Pulmonary artery endothelial cell (primary cell): Measurements from ENCODE around the gene GPR101. TPM values are rescaled to one million over a fixed set of nuclear protein-coding genes. Genes with fewer than 3 reads are reported as not detected.

Source experiments
- DNase-seq: peaks from one replicate; pipeline ENCODE4 v3.0.0-alpha.2; 2011; ENCODE audit warnings: low read depth, low spot score
- total RNA-seq: library from RNA; depleted of rRNA; stranded (reverse); fragments of >200 nt; gene quantifications from 2 replicates; pipeline ENCODE4 v1.2.3, GENCODE V29; 2014

The GPR101 gene, protein sequence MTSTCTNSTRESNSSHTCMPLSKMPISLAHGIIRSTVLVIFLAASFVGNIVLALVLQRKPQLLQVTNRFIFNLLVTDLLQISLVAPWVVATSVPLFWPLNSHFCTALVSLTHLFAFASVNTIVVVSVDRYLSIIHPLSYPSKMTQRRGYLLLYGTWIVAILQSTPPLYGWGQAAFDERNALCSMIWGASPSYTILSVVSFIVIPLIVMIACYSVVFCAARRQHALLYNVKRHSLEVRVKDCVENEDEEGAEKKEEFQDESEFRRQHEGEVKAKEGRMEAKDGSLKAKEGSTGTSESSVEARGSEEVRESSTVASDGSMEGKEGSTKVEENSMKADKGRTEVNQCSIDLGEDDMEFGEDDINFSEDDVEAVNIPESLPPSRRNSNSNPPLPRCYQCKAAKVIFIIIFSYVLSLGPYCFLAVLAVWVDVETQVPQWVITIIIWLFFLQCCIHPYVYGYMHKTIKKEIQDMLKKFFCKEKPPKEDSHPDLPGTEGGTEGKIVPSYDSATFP
- total RNA-seq = not detected in 2 replicates

DNA sequence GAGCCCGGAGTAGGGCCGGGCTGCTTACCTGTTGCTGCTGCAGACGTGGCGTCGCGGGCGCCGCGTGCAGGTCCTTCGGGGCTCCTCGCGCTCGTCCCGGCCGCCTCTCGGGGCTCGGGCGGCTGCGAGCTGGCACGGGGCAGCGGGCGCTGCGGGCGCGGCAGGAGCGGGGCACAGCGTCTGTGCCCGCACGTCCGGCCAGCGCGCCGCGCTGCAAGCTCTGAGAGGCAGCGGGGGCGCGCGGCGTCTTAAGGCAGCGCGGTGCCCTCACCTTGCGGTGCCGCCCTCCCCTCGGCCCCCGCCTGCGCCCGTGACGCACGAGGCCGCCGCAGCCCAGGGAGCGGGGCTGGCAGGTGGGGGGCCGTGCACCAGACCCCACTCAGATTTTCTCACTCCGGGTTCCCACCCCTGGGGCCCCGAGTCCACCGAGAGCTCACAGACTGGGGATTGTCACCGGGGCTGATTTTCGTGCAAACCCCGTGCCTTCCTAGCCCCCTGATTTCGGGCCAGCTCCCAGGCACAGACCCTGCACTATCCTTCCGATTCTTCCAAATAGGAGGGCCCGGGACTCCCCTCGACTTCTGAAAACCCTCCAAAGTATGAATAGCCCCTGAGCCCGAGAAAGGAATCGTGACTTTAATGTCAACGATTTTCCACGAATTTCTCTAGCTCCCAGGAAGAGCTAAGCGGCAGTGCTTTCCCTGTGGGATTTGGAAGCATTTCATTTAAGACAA lies at the start of gene GPR101:
GPR101 (minus strand) TSS at position 222 of the 734 bp plus-strand sequence. CDS start 2,321 bp downstream, outside the sequence.
- DNase-seq = no peak

DNA sequence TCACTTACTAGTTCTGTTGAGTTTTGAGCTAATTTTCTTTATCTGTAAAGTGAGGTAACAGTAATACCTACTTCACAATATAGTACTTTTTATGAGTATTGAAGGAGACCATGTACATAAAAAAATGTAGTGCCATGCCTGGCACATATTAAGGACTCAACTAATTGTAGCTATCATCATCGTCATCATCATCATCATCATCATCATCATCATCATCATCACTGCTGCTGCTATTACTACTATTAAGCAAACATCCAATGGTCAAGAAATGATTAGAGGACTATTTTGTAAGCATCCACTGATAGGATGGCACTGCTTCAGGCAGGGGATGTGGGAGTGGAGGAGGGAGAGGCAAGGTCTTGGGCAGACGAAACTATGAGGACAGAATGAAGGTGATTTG lies 47.4 kb upstream of the GPR101 start:
- DNase-seq = no peak

DNA sequence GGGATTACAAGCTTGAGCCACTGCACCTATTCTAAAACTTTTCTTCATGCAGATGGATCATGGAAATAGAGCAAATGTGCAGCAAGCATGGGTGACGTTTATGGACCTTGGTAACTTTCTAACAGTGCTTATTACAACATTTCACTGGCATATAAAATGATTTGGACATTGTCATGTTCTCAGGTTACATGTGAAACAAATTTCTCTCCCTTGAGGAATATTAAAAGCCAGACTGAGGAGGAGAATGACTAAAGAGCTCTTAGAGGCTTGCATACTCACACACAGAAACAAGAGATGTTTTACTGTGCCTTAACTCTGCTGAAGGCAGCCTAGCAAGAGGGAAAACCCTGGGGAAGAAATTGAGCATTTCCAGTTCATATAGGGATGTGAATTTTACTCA lies 38.6 kb upstream of the GPR101 start:
- no peak for DNase-seq

DNA sequence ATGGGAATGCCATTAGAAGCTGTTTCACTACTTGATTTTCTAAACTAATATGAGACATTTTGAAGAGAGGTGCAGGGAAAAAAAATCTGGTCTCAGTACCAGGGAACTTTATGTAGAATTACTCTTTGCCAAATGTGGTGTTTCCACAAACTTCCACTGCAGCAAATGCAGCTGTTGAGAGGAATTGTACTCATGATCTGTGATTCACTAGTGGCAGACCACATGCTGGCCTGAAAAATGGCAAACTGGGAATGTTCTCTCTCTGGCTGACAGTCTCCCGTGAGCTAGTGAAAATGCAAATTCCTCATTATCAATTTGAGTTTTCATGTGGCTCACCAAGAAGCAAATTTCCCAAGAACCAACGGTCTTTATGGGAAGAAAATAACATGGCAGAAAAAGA lies 37.8 kb upstream of the GPR101 start:
- no peak for DNase-seq

DNA sequence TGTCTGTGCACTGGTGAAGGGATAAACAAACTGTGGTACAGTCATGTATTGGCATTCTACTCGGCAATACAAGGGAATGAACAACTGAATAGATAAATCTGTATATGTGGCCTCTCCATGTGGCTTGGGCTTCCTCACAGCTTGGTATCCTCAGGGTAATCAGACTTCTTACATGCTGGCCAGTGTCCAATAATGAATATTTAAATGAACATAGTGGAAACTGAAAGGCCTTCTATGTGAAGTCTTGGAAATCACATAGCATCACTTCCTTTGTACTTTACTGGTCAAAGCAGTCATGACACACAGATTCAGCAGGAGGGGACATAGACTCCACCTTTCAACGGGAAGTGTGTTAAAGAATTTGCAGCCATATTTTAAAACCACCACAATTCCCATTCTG lies 33.4 kb upstream of the GPR101 start:
- DNase-seq = no peak

DNA sequence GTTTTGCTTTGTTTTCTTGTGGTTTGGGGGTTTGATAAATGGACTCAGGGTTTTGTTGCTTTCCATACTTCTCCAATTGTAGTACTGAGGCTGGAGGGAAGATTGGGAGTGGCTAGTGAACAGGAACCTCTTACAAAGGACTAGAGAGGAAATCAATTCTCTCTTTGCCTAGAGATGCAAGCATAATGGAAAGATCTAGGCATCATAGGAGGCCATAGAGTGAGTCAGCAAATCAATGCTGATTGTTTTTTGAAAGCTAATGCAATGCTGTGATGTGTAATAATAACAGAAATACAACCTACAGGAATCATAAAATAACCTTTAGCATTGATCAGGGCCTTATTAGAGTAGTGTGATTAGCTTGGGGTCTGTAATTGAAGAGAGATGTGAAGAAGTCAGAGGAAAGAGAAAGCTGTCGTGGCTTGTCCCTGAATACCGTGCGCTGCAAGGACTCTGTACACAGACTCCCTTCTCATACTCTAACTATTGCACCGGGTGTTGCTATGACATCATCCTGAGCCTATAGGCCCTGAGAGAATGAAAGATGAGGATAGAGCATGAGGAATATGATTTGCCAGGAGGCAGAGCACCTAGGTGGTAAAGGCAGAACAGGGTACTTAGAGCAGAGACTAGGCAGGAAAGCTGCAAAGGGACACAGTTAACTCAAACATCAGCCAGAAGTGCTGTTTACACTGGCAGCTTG lies 29.3 kb upstream of the GPR101 start:
- DNase-seq = no peak

DNA sequence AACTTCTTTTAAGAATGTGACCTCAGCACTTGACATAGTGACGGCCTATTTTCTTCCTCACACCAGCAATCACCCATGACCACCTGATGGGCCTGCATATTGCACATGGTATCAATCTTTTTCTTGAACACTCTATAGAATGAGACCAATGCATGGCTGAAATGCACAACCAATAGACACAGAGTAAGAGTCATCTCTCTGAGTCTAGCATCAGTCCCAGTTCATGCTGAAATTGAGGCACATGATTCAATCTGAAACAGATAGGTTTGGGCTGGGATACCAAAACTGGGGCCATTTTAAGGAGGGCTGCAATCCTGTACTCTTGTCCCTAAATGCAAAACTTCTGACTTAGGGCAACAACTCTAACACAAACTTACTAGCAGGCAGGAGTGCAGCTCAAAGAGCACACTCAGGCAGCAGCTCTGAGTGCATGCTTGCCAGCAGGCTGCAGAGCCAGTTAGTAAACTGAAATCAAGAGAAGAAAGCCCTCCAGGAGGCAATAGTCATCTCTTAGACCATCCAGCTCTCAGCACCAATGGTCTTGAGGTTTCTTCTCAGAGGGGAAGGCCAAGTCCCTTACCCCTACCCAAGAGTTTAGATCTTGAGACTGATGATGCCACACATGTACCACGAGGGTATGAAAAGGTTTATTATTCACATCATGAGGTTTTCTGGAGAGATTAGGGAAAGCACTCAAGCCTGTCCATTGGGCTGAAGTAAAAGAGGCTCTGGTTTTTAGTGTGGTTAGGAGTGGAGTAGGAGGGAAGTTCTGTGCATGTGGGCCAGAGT lies 24.7 kb upstream of the GPR101 start:
- no peak for DNase-seq

DNA sequence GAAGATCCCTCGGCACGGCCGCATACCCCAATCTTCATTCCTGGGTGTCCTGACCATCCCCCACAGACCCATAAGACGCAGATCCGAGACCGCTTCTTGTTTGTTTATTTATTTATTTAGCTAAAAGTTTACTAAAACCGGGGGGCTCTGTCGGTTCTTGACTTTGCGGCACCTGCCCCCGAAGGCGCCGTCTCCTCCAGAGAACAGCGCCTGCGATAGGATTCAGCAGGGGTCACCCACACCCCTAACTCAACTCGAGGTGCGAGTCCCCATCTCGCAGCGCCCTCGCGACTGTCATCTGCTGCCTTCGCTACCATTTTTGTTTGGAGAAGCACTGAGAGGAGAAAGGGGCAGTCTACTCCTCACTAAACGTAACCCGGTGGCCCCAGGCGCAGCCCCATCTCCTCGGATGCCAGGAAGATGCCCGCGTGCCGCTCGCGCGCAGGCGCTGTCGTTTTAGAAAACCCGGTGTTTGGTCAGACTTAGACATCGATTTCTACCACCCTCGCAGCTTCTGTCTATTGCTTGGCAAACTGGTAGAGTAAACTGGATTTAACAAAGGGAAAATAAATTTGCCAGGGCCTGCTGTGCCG lies 18.9 kb upstream of the GPR101 start:
- DNase-seq = no peak

DNA sequence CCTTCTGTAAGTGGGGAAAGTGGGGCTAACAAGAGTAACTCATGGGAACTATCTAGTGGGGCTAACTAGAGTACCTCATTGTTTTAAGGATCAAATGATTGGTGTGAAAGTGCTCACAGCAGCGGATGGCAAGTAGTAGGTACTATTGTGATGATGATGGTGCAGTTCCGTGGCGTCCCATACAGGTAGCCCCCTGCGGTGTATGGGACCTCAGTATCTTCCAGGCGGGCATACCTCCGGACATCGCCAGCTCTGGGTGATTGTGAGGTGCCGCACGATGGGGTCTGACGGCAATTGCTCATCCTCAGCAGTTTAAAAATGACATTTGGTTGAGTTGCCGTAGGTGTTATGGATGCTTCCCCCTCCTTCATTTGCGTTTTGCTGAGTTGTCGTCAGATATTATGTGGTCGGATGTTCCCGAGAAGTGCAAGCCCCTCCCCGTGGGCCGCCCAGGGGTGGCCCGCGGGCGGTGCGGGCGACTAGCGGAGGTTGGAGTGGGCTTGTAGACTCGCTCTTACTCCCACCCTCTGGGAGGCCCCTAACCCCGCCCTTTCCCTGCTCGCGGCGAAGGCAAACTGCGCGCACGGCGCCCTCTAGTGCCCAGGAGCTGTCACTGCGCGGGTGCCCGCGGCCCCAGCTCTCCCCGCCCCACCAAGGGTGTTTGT lies 18.3 kb upstream of the GPR101 start:
- no peak for DNase-seq

DNA sequence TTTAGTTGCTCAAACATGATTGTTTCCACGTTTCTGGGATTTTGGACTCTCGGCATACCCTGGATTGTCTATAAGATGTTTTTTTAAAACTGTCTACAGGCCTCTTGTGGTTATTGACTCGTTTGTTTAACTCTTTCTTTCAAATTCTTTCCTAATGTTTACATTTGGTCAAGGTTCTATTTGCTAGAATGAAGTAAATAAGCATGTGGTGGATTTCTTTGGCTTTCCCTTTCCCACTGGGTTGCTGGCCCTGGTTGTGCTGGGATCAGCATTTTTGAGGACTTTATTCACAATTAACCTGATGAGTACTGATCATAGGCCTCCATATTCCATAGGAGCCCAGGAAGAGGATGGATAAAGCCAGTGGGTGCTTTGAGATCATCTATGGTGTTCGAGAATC lies 11.1 kb upstream of the GPR101 start:
- DNase-seq = no peak

DNA sequence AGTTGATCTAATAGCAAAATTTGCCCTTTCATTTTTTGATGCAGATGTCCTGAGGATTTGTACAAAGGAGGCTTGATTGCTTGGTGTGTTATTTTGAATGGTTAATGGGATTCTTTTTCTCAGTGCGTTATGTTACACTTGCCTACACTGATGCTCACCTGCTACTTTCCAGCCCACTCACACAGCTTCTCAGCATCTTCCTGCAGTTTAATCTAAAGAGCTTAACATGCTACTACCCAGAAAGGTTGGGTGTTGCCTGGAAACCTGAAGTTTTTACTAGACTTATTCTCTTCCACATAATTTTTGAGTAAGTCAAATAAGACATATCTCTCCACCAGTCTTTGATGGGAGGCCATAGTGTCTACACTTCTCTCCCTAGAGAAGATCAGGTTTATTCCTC lies 9.9 kb upstream of the GPR101 start:
- DNase-seq = no peak

DNA sequence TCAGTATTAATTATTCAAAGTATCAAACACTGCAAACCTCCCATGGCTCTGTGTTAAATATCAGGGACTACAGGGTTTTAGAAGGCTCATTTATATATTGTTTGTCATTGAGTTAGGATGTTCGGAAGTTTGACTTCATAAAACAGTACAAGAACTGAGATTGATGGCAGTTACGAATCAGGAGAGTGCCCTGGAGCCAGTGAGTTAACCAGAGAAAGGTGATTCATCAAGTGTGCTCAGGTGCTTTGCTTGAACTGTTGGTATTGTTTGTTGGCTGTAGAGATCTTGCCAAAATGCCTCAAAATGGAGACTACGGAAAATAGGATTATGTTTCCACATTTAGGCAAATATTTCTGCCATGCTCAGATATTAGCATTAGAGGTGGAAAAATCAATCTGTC lies 7.5 kb upstream of the GPR101 start:
- no peak for DNase-seq

DNA sequence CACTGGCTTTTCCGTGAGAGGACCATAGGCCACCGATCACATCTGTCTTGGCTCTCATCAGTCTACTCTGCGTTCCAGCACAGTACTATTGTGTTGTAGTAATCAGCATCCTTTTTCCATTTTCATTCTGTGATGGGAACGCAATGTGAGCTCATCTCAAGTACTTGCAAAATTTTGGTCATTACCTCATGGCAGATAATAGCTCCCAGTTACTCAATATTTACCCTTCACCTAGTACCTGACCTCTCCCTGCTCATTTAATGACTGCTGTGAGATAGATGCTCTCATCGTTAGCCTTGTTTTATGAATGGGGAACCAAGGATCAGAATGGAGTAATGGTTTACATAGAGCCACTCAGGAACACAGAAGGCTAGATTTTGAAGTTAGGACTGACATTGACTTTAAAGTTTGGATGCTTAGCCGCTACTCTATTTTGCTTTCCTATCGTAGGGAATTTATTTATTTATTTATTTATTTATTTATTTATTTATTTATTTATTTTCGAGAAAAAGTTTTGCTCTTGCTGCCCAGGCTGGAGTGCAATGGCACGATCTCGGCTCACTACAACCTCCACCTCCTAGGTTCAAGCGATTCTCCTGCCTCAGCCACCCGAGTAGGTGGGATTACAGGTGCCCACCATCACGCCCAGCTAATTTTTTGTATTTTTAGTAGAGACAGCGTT lies 6.5 kb upstream of the GPR101 start:
- DNase-seq = no peak

DNA sequence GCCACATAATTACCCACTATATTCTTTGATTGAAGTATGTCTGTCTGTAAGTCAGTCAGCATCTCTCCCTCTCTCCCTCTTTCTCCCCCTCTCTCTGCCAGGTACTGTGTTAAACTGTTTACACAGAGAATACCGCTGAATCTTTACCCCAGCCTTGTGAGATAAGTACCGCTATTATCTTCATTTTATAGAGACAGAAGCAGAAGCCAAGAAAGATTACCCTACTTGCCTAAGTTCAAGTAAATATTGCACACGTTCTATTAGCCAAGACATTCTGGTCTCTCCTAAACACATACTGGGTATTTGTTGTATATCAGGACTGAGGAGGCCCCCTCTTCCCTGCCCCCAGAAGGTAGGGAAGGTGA lies 695 bp upstream of the GPR101 start:
- no peak for DNase-seq

DNA sequence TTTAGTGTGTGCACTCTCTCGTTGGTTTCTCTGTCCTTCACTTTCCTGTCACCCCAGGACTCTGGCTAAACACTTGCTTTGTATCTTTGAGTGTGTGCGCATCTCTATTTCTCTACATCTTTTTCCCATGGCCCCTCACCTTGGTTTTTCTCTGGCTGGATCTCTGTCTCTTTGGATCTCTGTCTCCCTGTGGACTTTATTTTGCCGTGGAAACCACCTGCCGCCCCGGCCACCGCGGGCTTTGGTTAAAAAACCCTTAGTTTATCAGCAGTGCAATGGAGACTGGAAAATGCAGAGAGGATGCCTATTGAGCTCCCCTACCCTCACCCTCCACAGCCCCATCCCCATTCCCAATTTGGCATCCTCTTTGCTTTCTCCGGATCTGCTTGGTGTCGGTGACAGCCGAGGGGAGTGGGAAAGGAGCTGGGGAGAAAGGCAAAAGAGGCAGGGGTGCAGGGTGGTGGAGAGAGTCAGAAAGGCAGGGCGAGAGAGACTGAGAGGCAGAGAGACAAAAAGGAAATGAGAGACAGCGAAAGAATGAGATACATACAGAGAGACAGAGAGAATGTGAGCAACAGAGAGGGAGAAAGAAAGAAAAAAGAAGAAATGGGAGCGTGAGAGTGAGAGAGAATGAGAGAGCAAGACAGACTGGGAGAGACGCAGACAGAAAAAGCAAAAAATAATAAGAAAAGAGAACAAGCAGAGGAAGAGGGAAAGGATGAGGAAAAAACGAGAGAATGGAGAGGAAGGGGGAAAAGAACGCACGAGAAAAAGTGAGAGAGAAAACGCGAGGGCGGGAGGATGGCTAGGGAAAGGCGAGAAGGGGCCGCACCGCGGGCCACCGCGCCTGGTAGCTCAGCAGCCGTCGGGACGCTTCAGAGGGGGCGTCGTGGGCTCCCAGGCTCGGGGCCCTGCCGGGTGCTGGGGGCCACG lies 688 bp downstream of the GPR101 start:
- DNase-seq = no peak

DNA sequence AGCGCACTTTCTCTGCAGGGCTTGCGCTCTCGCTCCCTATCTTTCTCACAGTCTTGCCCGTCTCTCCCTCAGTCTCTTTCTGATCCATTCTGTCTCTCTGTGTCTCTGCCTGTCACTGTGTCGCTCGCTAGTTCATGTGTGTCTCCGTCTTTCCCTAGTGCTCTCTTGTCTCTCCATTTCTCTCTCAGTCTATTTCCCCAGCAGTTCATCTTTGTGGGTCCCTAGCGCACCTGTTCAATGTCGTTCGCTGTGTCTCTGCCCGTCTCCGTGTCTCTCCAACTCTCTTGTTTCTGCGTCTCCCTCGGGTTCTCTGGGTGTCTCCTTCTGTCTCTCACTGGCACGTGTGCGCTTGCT lies 1.5 kb downstream of the GPR101 start:
- DNase-seq = no peak

DNA sequence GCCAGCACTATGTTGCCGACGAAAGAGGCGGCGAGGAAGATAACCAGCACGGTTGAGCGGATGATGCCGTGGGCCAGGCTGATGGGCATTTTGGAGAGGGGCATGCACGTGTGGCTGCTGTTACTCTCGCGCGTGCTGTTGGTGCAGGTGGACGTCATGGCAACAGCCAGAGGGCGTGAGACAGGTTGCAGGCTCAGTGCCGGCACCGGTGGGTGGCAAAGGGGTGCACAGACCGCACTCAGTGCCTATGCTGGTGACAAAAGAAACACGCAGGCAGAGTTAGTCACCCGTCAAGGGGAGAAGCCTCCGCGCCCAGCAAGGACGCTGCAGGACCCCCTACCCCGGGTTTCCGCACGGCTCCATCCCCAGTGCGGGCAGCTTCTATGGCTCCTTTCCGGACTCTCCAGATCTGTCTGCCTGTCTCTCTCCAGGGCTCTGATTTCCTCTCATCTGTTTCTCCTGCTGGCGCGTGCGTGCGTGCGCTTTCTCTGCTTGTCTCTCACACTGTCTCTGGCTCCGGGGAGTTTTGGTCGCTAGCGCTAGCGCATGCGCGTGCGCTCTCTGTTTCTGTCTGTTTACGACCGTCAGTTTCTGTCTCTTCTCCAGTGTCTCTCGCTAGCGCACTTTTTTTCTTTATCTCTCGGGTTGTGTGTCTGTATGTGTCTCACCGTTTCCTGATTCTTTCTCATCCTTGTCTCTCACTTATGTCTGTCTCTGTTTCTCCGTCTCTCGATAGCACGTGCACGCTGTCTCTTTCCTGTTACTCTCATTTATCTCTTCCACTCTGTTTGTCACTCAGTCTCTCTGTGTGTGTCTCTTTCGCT lies 2.1 kb downstream of the GPR101 start:
- DNase-seq = no peak

DNA sequence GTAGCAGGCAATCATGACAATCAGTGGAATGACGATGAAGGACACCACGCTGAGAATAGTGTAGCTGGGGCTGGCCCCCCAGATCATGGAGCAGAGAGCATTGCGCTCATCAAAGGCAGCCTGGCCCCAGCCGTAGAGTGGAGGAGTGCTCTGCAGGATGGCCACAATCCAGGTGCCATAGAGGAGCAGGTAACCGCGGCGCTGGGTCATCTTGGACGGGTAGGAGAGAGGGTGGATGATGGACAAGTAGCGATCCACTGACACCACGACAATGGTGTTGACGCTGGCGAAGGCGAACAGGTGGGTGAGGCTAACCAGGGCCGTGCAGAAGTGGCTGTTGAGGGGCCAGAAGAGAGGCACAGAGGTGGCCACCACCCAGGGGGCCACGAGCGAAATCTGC lies 2.8 kb downstream of the GPR101 start:
- DNase-seq = no peak
